NCI-H345 (cell line): ENCODE measurements around the gene DCUN1D3.

Experiments used
- DNase-seq: peaks from one replicate; lab custom pipeline; 2025; lab: John Stamatoyannopoulos, UW

The DCUN1D3 gene

GRCh38 chr16:20918486-20919239 is 18.5 kb upstream of the DCUN1D3 start:
- no peak for DNase-seq

GRCh38 chr16:20916942-20917341 is 16.8 kb upstream of the DCUN1D3 start:
- DNase-seq = no peak

DNA sequence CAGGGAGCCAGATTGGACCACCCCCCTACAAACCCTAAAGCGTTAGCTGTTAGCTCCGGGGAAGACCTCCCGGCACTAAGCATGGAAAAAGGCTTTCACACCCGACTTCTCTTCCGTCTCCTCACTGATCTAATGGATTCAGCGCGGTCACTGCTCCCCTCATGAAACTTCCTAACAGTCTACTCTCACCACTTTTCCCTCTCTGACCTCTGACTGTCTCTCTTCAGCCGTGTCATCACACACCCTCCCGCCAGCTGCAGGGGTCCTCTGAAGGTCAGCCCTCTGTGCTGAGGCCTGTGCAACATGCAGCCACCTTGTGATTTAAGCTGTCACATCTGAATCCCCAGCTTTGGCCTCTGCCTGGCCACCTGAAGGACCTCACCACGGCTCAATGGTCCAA is 16.1 kb upstream of the DCUN1D3 start:
- no peak for DNase-seq

DNA sequence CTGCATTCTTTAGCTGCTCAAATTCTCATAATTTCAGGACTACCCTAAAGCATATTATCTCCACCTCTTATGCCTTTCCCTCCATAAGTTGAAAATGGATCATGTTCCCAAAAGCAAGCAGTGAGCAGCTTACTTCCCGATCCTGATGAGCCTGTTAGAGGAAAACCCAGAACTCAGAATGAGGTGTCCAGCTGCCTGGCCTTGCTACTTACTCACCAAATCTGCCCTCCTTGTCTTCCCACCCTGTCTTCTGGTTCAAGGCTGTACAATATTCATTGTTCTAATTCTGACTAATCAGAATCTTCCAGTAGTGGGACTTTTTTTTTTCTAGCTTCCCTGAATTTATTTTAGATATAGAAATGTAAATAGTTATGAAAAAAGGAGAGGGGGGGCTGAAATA is 11.2 kb upstream of the DCUN1D3 start:
- no peak for DNase-seq

DNA sequence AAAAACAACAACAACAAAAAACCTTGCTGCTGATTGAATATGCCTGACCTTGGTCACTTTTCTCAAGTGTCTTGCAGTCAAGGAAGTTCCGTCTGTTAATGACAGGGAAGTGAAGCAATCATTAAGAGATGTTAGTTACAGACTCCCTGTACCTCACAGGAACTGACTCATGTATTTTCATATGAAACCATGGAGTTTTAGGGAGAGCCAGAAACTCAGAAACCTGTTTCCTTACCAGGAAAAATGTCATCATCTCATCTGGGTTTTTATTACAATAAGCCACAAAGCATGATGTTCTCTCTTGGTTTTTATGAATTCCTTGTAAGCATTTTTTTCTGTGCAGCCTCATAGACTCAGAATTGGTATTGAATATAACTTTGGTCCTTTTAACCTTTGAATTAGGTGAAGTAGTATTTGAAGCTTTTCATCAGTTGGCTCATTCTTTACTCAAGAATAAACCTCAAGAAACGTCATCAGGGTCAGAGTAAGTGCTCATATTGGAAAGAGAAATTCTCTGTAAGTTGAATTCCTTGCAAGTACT is 10.7 kb upstream of the DCUN1D3 start:
- DNase-seq = no peak

- DNase-seq = no peak
These were observed 6.4 kb upstream of the DCUN1D3 start for GRCh38 chr16:20906341-20907255.

DNA sequence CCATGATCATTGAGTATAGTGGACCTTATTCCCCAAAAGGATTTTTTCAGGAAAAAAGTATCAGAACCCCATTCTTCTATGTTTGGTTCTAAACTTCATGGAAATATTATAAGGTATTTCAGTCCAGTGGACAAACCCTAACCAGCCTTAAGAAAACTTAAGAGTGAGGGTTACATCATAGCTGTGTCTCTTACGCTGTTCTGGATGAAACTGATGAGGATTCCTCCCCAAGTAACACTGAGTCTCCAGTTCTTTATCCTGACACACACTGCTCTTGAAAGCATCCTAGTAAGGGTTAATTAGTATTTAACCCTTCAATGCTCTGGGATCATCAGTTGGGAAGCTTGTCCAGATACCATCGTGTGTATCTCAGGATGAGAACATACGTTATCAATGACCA is 5.4 kb upstream of the DCUN1D3 start:
- no peak for DNase-seq

- no peak for DNase-seq
These were observed 4.4 kb upstream of the DCUN1D3 start for GRCh38 chr16:20904507-20905081.

GRCh38 chr16:20903899-20904506 is 3.8 kb upstream of the DCUN1D3 start:
- DNase-seq = no peak

GRCh38 chr16:20903116-20903898 is 3.1 kb upstream of the DCUN1D3 start:
- no peak for DNase-seq

- no peak for DNase-seq
These were observed 2.3 kb upstream of the DCUN1D3 start for GRCh38 chr16:20902426-20902825.

DNA sequence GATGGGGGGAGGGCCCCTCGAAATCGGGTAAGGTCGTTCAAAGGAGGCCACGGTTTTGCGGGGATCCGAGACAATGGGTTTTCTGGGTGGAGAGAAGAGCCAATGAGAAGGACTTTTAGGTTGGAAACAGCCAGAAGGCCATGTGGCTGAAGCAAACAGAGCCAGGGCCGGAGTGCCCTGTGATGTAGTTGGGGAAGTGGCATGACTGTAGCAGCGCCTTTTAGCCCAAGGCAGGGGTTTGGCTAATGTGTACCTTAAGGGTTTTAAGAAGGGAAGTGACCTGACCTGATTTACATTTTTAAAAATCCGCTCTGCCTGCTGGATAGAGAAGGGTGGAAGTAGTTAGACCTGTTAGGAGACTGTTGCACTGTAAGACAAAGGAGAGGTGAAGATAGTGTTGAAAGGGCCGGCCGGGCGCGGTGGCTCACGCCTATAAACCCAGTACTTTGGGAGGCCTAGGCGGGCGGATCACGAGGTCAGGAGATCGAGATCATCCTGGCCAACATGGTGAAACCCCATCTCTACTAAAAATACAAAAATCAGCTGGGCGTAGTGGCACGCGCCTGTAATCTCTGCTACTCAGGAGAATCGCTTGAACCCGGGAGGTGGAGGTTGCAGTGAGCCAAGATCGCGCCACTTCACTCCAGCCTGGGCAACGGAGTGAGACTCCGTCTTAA is 1.4 kb upstream of the DCUN1D3 start:
- DNase-seq = peak; percentile 23

GRCh38 chr16:20901068-20901435 is 894 bp upstream of the DCUN1D3 start:
- peak; percentile 23 for DNase-seq

DNA sequence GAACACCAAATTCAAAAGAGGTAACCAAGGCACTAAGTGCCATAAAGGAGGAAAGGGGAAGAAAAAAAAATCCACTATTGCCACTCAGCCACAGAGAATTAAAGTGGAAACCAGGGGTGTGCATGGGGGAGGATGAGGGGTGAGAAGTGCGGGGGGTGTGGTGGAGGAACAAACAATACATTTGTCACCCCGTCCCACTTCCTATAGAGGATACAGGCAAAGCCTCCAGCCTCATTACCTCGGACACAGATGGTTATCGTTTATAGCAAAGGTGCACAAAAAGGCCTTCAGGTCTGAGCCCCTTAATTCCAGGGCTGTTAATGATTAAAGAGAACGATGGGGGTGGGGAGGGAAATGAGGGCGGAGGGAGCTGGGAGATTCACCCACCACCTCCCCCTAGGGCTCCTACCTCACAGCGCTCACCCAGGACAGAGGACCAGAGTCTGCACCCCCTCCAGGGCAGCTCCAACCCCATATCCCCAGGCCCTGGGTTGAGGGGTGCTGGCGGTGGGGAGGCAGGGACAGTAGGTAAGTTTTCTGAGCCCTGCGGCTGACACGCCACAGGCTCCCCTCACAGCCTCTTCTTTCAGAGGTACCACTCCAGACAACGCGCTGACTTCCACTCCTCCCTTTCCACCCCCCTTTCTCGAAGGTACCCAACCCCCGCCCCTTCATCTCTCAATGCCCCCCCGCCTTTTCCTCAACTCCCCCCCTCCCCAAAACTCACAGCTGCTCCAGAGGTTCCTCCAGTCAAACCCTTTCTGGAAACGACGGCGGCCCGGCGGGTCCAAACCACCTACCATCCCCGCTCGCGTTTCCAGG is 470 bp downstream of the DCUN1D3 start:
- no peak for DNase-seq

DNA sequence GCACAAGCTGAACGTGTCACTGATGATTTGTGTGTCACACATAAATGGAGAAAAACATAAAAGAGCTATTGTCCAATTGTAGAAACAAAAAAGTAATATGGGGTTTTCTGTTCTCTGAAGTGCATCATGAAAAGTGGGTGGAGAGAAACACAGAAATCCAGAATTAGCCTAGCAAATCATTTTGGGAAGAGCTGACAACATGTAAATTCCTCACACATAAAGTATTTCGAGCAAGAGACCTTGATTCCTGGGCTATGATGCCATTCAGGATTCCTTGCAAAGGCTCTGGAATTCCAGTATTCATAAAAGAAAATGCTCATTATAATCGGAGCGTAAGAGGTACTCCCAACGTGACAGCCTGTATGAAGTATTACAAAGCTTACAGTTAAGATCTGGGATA is 1.1 kb downstream of the DCUN1D3 start:
- no peak for DNase-seq

- no peak for DNase-seq
These were observed 2.2 kb downstream of the DCUN1D3 start for GRCh38 chr16:20897922-20898321.

DNA sequence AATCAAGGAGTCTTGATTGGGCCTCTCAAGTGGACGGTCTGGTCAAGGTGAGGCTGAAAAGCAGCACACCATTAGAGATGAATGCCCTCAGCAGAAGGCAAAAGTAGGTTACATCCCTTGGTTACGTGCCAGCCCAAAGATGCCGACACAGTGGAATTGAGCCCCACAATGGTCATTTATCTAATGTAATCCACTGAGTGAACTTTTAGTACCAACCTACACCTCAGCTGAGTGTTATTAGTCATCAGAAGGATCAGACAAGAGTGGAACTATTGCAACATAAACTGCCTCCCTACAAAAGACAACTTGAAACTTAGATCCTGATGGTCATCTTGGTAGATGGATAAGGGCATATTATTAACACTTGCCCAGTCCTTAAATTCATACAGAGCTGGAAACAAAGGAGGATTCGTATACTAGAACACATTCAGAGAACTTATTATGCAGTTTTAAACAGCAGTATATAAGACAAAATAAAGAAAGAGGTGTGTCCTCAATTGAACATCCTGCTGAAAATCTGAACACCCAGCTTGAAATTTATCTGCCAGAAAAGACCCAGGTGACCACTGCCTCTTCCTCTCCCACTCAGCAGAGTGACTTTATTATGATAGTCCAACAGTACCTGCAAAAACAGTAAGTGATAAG is 2.8 kb downstream of the DCUN1D3 start:
- no peak for DNase-seq

- no peak for DNase-seq
These were observed 5.8 kb downstream of the DCUN1D3 start for GRCh38 chr16:20894388-20894787.

GRCh38 chr16:20889625-20890275 is 10.4 kb downstream of the DCUN1D3 start:
- no peak for DNase-seq
